Measurements from ENCODE around the gene CDT1. TPM values are rescaled to one million over a fixed set of nuclear protein-coding genes. Genes with fewer than 3 reads are reported as not detected.

Gene CDT1
- total and polyA plus RNA-seq, 10 donors, result 1.00 to 17.2 (median 3.6) TPM

DNA sequence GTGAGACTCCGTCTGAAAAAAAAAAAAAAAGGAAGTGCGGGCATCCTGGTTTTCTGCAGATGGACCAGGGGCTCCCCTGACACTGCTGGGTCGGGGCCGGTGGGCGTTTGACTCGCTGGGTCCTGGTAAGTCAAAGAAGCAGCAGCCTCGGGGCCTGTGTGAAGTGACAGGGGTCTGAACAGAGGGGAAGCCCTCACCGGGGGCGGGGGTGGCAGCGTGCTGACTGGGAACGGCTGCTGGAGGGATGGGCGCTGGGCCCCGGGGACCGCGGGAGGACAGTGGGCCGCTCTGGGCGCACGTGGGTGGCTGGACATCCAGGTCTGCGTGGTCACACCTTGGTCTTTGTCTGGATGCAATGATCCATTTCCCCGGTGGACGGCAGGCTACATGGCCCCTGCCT is 45.0 kb downstream of the CDT1 start:
- H3K36me3 ChIP-seq, result peaks cover 0 to 80% (median 17%) of the 10 kb centered on the region in 6 donors
- H3K27me3 ChIP-seq (replicated peaks in 1 of 7), result no peaks in the 10 kb centered on the region
- TF ChIP-seq POLR2A (IDR thresholded peaks at IDR 0.05) (no peak), POLR2AphosphoS5 (IDR thresholded peaks at IDR 0.05) (no peak)
- TF ChIP-seq, protein P1, sequence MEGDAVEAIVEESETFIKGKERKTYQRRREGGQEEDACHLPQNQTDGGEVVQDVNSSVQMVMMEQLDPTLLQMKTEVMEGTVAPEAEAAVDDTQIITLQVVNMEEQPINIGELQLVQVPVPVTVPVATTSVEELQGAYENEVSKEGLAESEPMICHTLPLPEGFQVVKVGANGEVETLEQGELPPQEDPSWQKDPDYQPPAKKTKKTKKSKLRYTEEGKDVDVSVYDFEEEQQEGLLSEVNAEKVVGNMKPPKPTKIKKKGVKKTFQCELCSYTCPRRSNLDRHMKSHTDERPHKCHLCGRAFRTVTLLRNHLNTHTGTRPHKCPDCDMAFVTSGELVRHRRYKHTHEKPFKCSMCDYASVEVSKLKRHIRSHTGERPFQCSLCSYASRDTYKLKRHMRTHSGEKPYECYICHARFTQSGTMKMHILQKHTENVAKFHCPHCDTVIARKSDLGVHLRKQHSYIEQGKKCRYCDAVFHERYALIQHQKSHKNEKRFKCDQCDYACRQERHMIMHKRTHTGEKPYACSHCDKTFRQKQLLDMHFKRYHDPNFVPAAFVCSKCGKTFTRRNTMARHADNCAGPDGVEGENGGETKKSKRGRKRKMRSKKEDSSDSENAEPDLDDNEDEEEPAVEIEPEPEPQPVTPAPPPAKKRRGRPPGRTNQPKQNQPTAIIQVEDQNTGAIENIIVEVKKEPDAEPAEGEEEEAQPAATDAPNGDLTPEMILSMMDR (IDR thresholded peaks at IDR 0.05 in 8 of 11, conservative IDR thresholded peaks at IDR 0.05 in 3 of 11), result no peak
- no peak for DNase-seq
- no peak overlapping the region for H3K4me3 ChIP-seq
- WGBS, 5 donors, result 87 to 93% (median 89%) methylated on average over 21 of the region's 21 CpGs
- intact Hi-C loops (cut with DNase I; ENCODE audit: low total_unique reads), result no loop called here
- H3K27ac ChIP-seq, result no peak overlapping the region
- peaks cover 3 to 13% (median 7%) of the 10 kb centered on the region in 6 donors for H3K4me1 ChIP-seq
- H3K9me3 ChIP-seq, result no peaks in the 10 kb centered on the region

DNA sequence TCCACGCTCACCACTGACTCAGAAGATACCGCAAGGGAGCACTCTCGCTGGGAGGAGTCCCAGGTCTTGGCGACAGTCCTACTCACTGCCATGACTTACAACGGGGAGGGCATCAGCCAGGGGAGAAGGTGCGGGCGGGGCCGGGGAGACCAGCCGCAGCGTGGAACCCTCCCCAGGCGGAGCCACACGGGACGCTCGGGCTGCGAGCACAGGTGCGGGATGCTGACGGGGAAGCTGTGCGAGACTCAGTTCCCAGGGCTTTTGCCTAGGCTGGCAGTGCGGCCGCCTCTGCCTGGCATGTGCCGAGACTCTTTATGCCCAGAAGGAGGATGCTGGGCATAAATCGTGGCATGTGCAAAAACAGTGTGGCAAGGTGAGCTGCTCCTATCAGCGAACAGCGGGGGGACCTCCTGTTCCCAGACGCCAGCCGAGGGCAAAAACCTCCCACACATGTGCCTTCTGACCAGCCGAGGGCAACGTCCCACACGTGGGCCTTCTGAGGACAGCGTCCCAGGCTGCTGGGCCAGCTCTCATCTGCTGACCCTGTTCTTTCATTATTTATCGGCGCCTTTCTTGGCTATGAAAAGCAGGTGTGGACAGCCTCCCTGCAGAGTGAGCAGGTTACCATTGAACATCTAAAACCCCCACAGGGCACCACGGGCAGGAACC is 47.1 kb downstream of the CDT1 start:
- no peak for DNase-seq
- peaks cover 0 to 75% (median 17%) of the 10 kb centered on the region in 6 donors for H3K36me3 ChIP-seq
- 94 to 96% (median 95%) methylated on average over 32 to 33 of the region's 33 CpGs for WGBS, 5 donors
- no peak overlapping the region for H3K4me3 ChIP-seq
- intact Hi-C loops (cut with DNase I; ENCODE audit: low total_unique reads), result no loop called here
- H3K27me3 ChIP-seq (replicated peaks in 1 of 7), result no peaks in the 10 kb centered on the region
- no peaks in the 10 kb centered on the region for H3K9me3 ChIP-seq
- H3K4me1 ChIP-seq, result peaks cover 11 to 34% (median 28%) of the 10 kb centered on the region in 6 donors
- TF ChIP-seq POLR2A (IDR thresholded peaks at IDR 0.05) (no peak), POLR2AphosphoS5 (IDR thresholded peaks at IDR 0.05) (no peak)
- TF ChIP-seq, protein P1 (IDR thresholded peaks at IDR 0.05 in 8 of 11, conservative IDR thresholded peaks at IDR 0.05 in 3 of 11), result no peak
- H3K27ac ChIP-seq, result no peak overlapping the region

DNA sequence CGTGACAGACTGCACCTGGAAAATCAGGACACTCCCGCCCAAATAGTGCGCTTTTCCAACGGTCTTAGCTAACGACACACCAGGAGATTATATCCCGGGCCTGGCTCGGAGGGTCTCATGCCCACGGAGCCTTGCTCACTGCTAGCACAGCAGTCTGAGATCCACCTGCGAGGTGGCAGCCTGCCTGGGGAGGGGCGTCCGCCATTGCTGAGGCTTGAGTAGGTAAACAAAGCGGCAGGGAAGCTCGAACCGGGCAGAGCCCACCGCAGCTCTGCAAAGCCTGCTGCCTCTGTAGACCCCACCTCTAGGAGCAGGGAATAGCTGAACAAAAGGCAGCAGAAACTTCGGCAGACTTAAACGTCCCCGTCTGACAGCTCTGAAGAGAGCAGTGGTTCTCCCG is 48.0 kb downstream of the CDT1 start:
- 90 to 95% (median 92%) methylated on average over 12 to 19 of the region's 19 CpGs for WGBS, 5 donors
- DNase-seq, result no peak

More for the DNA sequence above, 48.0 kb downstream of the CDT1 start:
- Histone ChIP-seq H3K27ac (no peak overlapping the region), H3K4me1 (peaks cover 18 to 42% (median 35%) of the 10 kb centered on the region in 6 donors), H3K9me3 (no peaks in the 10 kb centered on the region), H3K27me3 (replicated peaks in 1 of 7) (no peaks in the 10 kb centered on the region), H3K36me3 (peaks cover 0 to 65% (median 17%) of the 10 kb centered on the region in 6 donors), H3K4me3 (no peak overlapping the region)
- TF ChIP-seq, protein P1 (IDR thresholded peaks at IDR 0.05 in 8 of 11, conservative IDR thresholded peaks at IDR 0.05 in 3 of 11), result no peak
- TF ChIP-seq POLR2A (IDR thresholded peaks at IDR 0.05), result no peak
- no peak for TF ChIP-seq POLR2AphosphoS5 (IDR thresholded peaks at IDR 0.05)
- intact Hi-C loops (cut with DNase I; ENCODE audit: low total_unique reads), result no loop called here

Measured in spleen (tissue), 11 donors.